ENCODE results near the gene TENM3. TPM values are rescaled to one million over a fixed set of nuclear protein-coding genes. Genes with fewer than 3 reads are reported as not detected.
"Not testable (repeated sequence)": the region's sequence is repeated elsewhere in the genome, so short reads cannot be mapped to it uniquely, and the experiment has no call there.

TENM3 gene
- total RNA-seq, 1 donor from 2014 or later = 0.05 TPM

GRCh38 chr4:182233310-182234090, 9.7 kb upstream of the TENM3 start:
- H3K36me3 Mint-ChIP-seq (ENCODE audit: low read depth) = no peaks in the 10 kb centered on the region
- H3K27ac Mint-ChIP-seq = no peak overlapping the region
- H3K27me3 Mint-ChIP-seq (ENCODE audit: low read depth) = no peaks in the 10 kb centered on the region
- no peak overlapping the region for H3K4me3 Mint-ChIP-seq (ENCODE audit: low read depth)
- no peaks in the 10 kb centered on the region for H3K9me3 Mint-ChIP-seq
- intact Hi-C loops (cut with micrococcal nuclease) = no loop called here
- no peak for DNase-seq (ENCODE audit: low spot score)
- no peaks in the 10 kb centered on the region for H3K4me1 Mint-ChIP-seq (ENCODE audit: low read depth)

GRCh38 chr4:182235021-182235795, 8.0 kb upstream of the TENM3 start:
- no peaks in the 10 kb centered on the region for H3K9me3 Mint-ChIP-seq
- no peak overlapping the region for H3K4me3 Mint-ChIP-seq (ENCODE audit: low read depth)
- no peaks in the 10 kb centered on the region for H3K4me1 Mint-ChIP-seq (ENCODE audit: low read depth)
- no peaks in the 10 kb centered on the region for H3K27me3 Mint-ChIP-seq (ENCODE audit: low read depth)
- H3K27ac Mint-ChIP-seq = no peak overlapping the region
- intact Hi-C loops (cut with micrococcal nuclease) = no loop called here
- DNase-seq (ENCODE audit: low spot score) = no peak
- H3K36me3 Mint-ChIP-seq (ENCODE audit: low read depth) = no peaks in the 10 kb centered on the region

GRCh38 chr4:182236186-182236585, 7.0 kb upstream of the TENM3 start:
- intact Hi-C loops (cut with micrococcal nuclease) = no loop called here
- Mint-ChIP-seq H3K27ac (no peak overlapping the region), H3K9me3 (no peaks in the 10 kb centered on the region), H3K36me3 (ENCODE audit: low read depth) (no peaks in the 10 kb centered on the region), H3K4me3 (ENCODE audit: low read depth) (no peak overlapping the region), H3K27me3 (ENCODE audit: low read depth) (no peaks in the 10 kb centered on the region), H3K4me1 (ENCODE audit: low read depth) (no peaks in the 10 kb centered on the region)
- DNase-seq (ENCODE audit: low spot score) = no peak

- H3K9me3 Mint-ChIP-seq; H3K27me3 Mint-ChIP-seq (ENCODE audit: low read depth); H3K27ac Mint-ChIP-seq; DNase-seq (ENCODE audit: low spot score); intact Hi-C loops (cut with micrococcal nuclease); H3K4me3 Mint-ChIP-seq (ENCODE audit: low read depth); H3K4me1 Mint-ChIP-seq (ENCODE audit: low read depth); H3K36me3 Mint-ChIP-seq (ENCODE audit: low read depth): not testable (repeated sequence)
Measured at GRCh38 chr4:182237010-182237409, 6.2 kb upstream of the TENM3 start.

GRCh38 chr4:182238355-182238931, 4.8 kb upstream of the TENM3 start:
- no peak for DNase-seq (ENCODE audit: low spot score)
- Mint-ChIP-seq H3K4me3 (ENCODE audit: low read depth) (no peak overlapping the region), H3K27me3 (ENCODE audit: low read depth) (no peaks in the 10 kb centered on the region), H3K4me1 (ENCODE audit: low read depth) (no peaks in the 10 kb centered on the region), H3K9me3 (peaks cover 6% of the 10 kb centered on the region), H3K36me3 (ENCODE audit: low read depth) (no peaks in the 10 kb centered on the region), H3K27ac (no peak overlapping the region)
- intact Hi-C loops (cut with micrococcal nuclease) = no loop called here

GRCh38 chr4:182240161-182241130, 2.8 kb upstream of the TENM3 start:
- H3K27ac Mint-ChIP-seq = no peak overlapping the region
- peaks cover 7% of the 10 kb centered on the region for H3K9me3 Mint-ChIP-seq

GRCh38 chr4:182242260-182242659, 942 bp upstream of the TENM3 start:
- H3K27me3 Mint-ChIP-seq (ENCODE audit: low read depth); H3K27ac Mint-ChIP-seq; H3K36me3 Mint-ChIP-seq (ENCODE audit: low read depth); H3K4me3 Mint-ChIP-seq (ENCODE audit: low read depth); H3K4me1 Mint-ChIP-seq (ENCODE audit: low read depth); H3K9me3 Mint-ChIP-seq; DNase-seq (ENCODE audit: low spot score); intact Hi-C loops (cut with micrococcal nuclease): not testable (repeated sequence)

More at GRCh38 chr4:182240161-182241130, 2.8 kb upstream of the TENM3 start:
- H3K27me3 Mint-ChIP-seq (ENCODE audit: low read depth) = no peaks in the 10 kb centered on the region
- H3K4me3 Mint-ChIP-seq (ENCODE audit: low read depth) = no peak overlapping the region
- no peaks in the 10 kb centered on the region for H3K4me1 Mint-ChIP-seq (ENCODE audit: low read depth)
- H3K36me3 Mint-ChIP-seq (ENCODE audit: low read depth) = no peaks in the 10 kb centered on the region
- intact Hi-C loops (cut with micrococcal nuclease) = no loop called here
- DNase-seq (ENCODE audit: low spot score) = no peak

GRCh38 chr4:182242787-182243186, 415 bp upstream of the TENM3 start:
- H3K4me1 Mint-ChIP-seq (ENCODE audit: low read depth) = no peaks in the 10 kb centered on the region
- peaks cover 7% of the 10 kb centered on the region for H3K9me3 Mint-ChIP-seq
- H3K27me3 Mint-ChIP-seq (ENCODE audit: low read depth) = no peaks in the 10 kb centered on the region
- no peak overlapping the region for H3K27ac Mint-ChIP-seq
- intact Hi-C loops (cut with micrococcal nuclease) = no loop called here
- no peak overlapping the region for H3K4me3 Mint-ChIP-seq (ENCODE audit: low read depth)
- no peak for DNase-seq (ENCODE audit: low spot score)
- H3K36me3 Mint-ChIP-seq (ENCODE audit: low read depth) = no peaks in the 10 kb centered on the region

GRCh38 chr4:182245041-182245440, 1.8 kb downstream of the TENM3 start:
- DNase-seq (ENCODE audit: low spot score) = no peak
- H3K4me3 Mint-ChIP-seq (ENCODE audit: low read depth) = no peak overlapping the region
- no peaks in the 10 kb centered on the region for H3K4me1 Mint-ChIP-seq (ENCODE audit: low read depth)
- intact Hi-C loops (cut with micrococcal nuclease) = no loop called here
- no peaks in the 10 kb centered on the region for H3K27me3 Mint-ChIP-seq (ENCODE audit: low read depth)
- peaks cover 7% of the 10 kb centered on the region for H3K9me3 Mint-ChIP-seq
- H3K36me3 Mint-ChIP-seq (ENCODE audit: low read depth) = no peaks in the 10 kb centered on the region
- no peak overlapping the region for H3K27ac Mint-ChIP-seq

GRCh38 chr4:182245541-182246215, 2.5 kb downstream of the TENM3 start:
- no peaks in the 10 kb centered on the region for H3K36me3 Mint-ChIP-seq (ENCODE audit: low read depth)
- no peak overlapping the region for H3K27ac Mint-ChIP-seq
- intact Hi-C loops (cut with micrococcal nuclease) = no loop called here
- H3K4me3 Mint-ChIP-seq (ENCODE audit: low read depth) = no peak overlapping the region
- no peak for DNase-seq (ENCODE audit: low spot score)
- peaks cover 7% of the 10 kb centered on the region for H3K9me3 Mint-ChIP-seq
- H3K27me3 Mint-ChIP-seq (ENCODE audit: low read depth) = no peaks in the 10 kb centered on the region
- no peaks in the 10 kb centered on the region for H3K4me1 Mint-ChIP-seq (ENCODE audit: low read depth)

GRCh38 chr4:182246401-182247205, 3.4 kb downstream of the TENM3 start:
- DNase-seq (ENCODE audit: low spot score) = no peak
- peaks cover 7% of the 10 kb centered on the region for H3K9me3 Mint-ChIP-seq
- no peaks in the 10 kb centered on the region for H3K4me1 Mint-ChIP-seq (ENCODE audit: low read depth)
- H3K36me3 Mint-ChIP-seq (ENCODE audit: low read depth) = no peaks in the 10 kb centered on the region
- H3K4me3 Mint-ChIP-seq (ENCODE audit: low read depth) = no peak overlapping the region
- no peaks in the 10 kb centered on the region for H3K27me3 Mint-ChIP-seq (ENCODE audit: low read depth)
- intact Hi-C loops (cut with micrococcal nuclease) = no loop called here
- H3K27ac Mint-ChIP-seq = no peak overlapping the region

Measured in activated T-helper 2 cell treated with anti-CD3 and anti-CD28 coated beads, Interferon-gamma antibody, Interleukin-2, Interleukin-4, amounts not matched to agents 10 μg/mL and 5 μg/mL and 100 μg/mL, durations not matched to agents 14 hours and 24 hours and 36 hours (primary cell).